GM12878 (cell line): Measurements from ENCODE around the gene SYNGR3. TPM values are rescaled to one million over a fixed set of nuclear protein-coding genes. Genes with fewer than 3 reads are reported as not detected.
A peak's percentile ranks its signal among the peaks of the same experiment; 100 is the strongest.

Source experiments
- ATAC-seq: fragments of 200-7000 bp; cut with Tn5 transposase; 3 replicates; pipeline ENCODE4 v1.9.1; 2020; ENCODE audit warnings: mild to moderate bottlenecking, moderate library complexity
- BruUV-seq: library from RNA; stranded (reverse); fragments of 400-500 nt; replicated peaks from 2 replicates; lab custom pipeline; 2021; lab: Mats Ljungman, UMichigan
- CTCF ChIA-PET: fragments of 300-600 bp; sonication (Branson Sonifier 250); formaldehyde crosslinking; extraction: SDS; loops from one replicate; lab custom pipeline; 2021; ENCODE audit warnings: inconsistent platforms; lab: Yijun Ruan, JAX
- POLR2A ChIA-PET: fragments of 350-600 bp; formaldehyde crosslinking; extraction: SDS; loops from one replicate; lab custom pipeline; 2021; ENCODE audit warnings: inconsistent platforms; lab: Charles Lee
- RAD21 ChIA-PET: fragments of 300-600 bp; sonication (Branson Sonifier 250); formaldehyde crosslinking; loops from one replicate; lab custom pipeline; 2023; ENCODE audit warnings: antibody characterized with exemption; ENCODE audit not compliant: unreplicated experiment; lab: Charles Lee
- SMC1A ChIA-PET: fragments of 300-600 bp; sonication (Branson Sonifier 250); formaldehyde crosslinking; loops from one replicate; lab custom pipeline; 2023; ENCODE audit not compliant: unreplicated experiment, uncharacterized antibody; lab: Charles Lee
- DNase-seq: peaks from one replicate; pipeline ENCODE4 v3.0.0-alpha.2; 2011; ENCODE audit warnings: low read depth, low spot score
- FAIRE-seq: peaks from 3 replicates; lab custom pipeline; 2011; peaks lifted over from hg19 to GRCh38; lab: Jason Lieb, UNC
- H2AFZ ChIP-seq: 2 replicates; pipeline ENCODE4 v1.6.0; 2011; ENCODE audit warnings: low read depth, low read length, control low read depth; ENCODE audit not compliant: control insufficient read depth
- H3K27ac ChIP-seq: 2 replicates; pipeline ENCODE4 v1.5.1; 2011; ENCODE audit warnings: control low read depth; ENCODE audit not compliant: control insufficient read depth, insufficient read depth
- H3K27me3 ChIP-seq, 2 experiments: replicated peaks in 1 of 2; 2 replicates each; pipeline versions ENCODE4 v1.6.0 to v1.6.1; 2011; ENCODE audit warnings: low read length in 1 of 2; ENCODE audit not compliant: control insufficient read depth in 2 of 2, insufficient read depth in 2 of 2
- H3K36me3 ChIP-seq, 2 experiments: 2 replicates each; pipeline ENCODE4 v1.5.1; 2011; ENCODE audit warnings: low read length in 1 of 2; ENCODE audit not compliant: control insufficient read depth in 2 of 2, insufficient read depth in 2 of 2
- H3K4me1 ChIP-seq: 2 replicates; pipeline ENCODE4 v1.6.1; 2011; ENCODE audit warnings: mild to moderate bottlenecking, low read length, moderate library complexity, mixed read lengths; ENCODE audit not compliant: control insufficient read depth, insufficient read depth
- H3K4me2 ChIP-seq: 2 replicates; pipeline ENCODE4 v1.6.0; 2011; ENCODE audit warnings: control low read depth; ENCODE audit not compliant: control insufficient read depth, insufficient read depth
- H3K4me3 ChIP-seq: fragments of 200-600 bp; sonication (generic); 2 replicates; pipeline ENCODE4 v1.5.1; 2016
- H3K79me2 ChIP-seq: 2 replicates; pipeline ENCODE4 v1.6.0; 2011; ENCODE audit warnings: low read length; ENCODE audit not compliant: control insufficient read depth, insufficient read depth
- H3K9ac ChIP-seq: 2 replicates; pipeline ENCODE4 v1.8.0; 2011; ENCODE audit warnings: low read length, control low read depth, mixed read lengths; ENCODE audit not compliant: control insufficient read depth, insufficient read depth
- H3K9me3 ChIP-seq: replicated peaks from 3 replicates; pipeline ENCODE4 v1.5.1; 2011; ENCODE audit warnings: mild to moderate bottlenecking, low read length; ENCODE audit not compliant: control insufficient read depth, insufficient read depth
- H4K20me1 ChIP-seq: 2 replicates; pipeline ENCODE4 v1.6.0; 2011; ENCODE audit not compliant: control insufficient read depth, insufficient read depth
- CBFB ChIP-seq: IDR thresholded peaks from 2 replicates; pipeline ENCODE4 v1.6.1; 2016; ENCODE audit warnings: antibody characterized with exemption, low read depth
- EGR1 ChIP-seq, 2 experiments: IDR thresholded peaks; 1 replicate in 1 of 2; 2 replicates in 1 of 2; pipeline ENCODE4 v1.6.1; 2011 to 2012; ENCODE audit warnings: low read depth in 2 of 2, low read length in 2 of 2, borderline replicate concordance in 1 of 2, mild to moderate bottlenecking in 1 of 2, moderate library complexity in 1 of 2
- WGBS: methylation state at CpG from one replicate; pipeline ENCODE4 v1.1.6; 2016; ENCODE audit warnings: low lambda C conversion rate; ENCODE audit not compliant: insufficient replicate concordance, insufficient coverage; ENCODE audit errors: missing lambda C conversion rate; 5-methylcytosine and 5-hydroxymethylcytosine counted together
- in situ Hi-C: fragments of 300-500 bp; cut with MboI; formaldehyde crosslinking; loops from 9 replicates; pipeline ENCODE4 v1.14.3; 2018; ENCODE audit warnings: mixed read lengths
- intact Hi-C: fragments of 100-400 bp; cut with micrococcal nuclease; formaldehyde crosslinking; loops from one replicate; pipeline ENCODE4 v1.14.2; 2022; ENCODE audit not compliant: unreplicated experiment
- polyA plus RNA-seq, 11 experiments: library from polyadenylated mRNA; depleted of rRNA in 4 of 11; unstranded in 6 of 11; stranded (reverse) in 5 of 11; fragments of >200 nt; fragmentation: Nextera tagmentation in 4 of 11; fragmentation: Illumina TruSeq in 1 of 11; extraction: Ambion mirVana in 4 of 11; extraction: Trizol in 1 of 11; gene quantifications; 1 replicate in 1 of 11; 2 replicates in 10 of 11; pipeline versions ENCODE4 v1.2.1 to v1.2.3, GENCODE V29; 2011 to 2016; ENCODE audit warnings: inconsistent platforms in 2 of 11, missing spikeins in 2 of 11, low read depth in 1 of 11
- total RNA-seq, 4 experiments: library from RNA; depleted of rRNA in 3 of 4; stranded (reverse); fragments of >200 nt in 3 of 4; fragmentation: Illumina TruSeq in 1 of 4; extraction: Trizol in 1 of 4; gene quantifications; 2 replicates each; pipeline versions ENCODE4 v1.2.1 to v1.2.3, GENCODE V29; 2013 to 2021
- TF ChIP-seq, protein P1 (sequence below): fragments of 450-650 bp; IDR thresholded peaks from 2 replicates; pipeline ENCODE4 v1.6.1; 2017; ENCODE audit warnings: mild to moderate bottlenecking
- TF ChIP-seq, protein P2 (sequence below): fragments of 450-650 bp; IDR thresholded peaks from 2 replicates; pipeline ENCODE4 v1.6.1; 2017; ENCODE audit warnings: mild to moderate bottlenecking, moderate library complexity

The SYNGR3 gene
- total and polyA plus RNA-seq, 10 of the 15 experiments (the other 5 are each of a cell fraction or from before 2014, with no cell fraction given) = 1.2 to 18.1 (median 6.6) TPM

DNA sequence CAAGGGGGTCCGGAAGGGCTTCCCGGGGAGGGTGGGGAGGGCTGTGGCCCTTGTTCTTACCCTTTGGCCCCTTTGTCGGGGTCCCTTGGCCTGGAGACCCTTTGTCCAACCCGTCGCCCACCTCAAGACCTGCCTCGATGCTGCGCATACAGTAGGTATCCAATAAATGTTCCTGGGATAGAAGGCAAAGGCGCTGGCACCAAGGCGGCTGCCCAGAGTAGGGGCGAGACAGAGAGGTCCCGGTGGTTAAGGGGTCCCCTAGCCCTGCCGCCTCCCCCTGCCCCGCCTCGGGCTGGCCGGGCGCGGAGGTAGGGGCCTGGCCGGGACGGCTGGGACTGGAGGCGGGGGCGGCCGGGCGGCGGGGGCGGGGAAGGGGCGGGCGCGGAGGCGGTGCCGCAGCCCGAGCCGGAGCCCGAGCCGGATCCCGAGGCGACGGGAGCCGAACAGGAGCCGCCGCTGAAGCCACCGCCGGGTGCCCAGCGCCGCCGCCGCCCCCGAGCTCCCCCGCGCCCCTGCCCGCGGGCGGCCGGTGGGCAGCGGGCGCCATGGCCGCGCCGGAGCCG lies 36.8 kb downstream of the SYNGR3 start, which contains the start of gene NHERF2:
Gene NHERF2, plus strand, starts transcription at position 442 of the 563 bp plus-strand sequence. Its CDS starts 104 bp downstream, at position 546.
- CTCF ChIA-PET = no interaction called here
- Histone ChIP-seq H3K9ac (no peak within 1 kb of the TSS), H3K36me3 (no peaks in the 10 kb centered on the region), H2AFZ (no peak within 1 kb of the TSS), H4K20me1 (peaks cover 5% of the 10 kb centered on the region; the same call in 1 of the 2 replicates), H3K4me3 (no peak within 1 kb of the TSS; the same call in 1 of the 2 replicates), H3K9me3 (no peaks in the 10 kb centered on the region), H3K4me1 (peaks cover 7% of the 10 kb centered on the region), H3K4me2 (peak within 1 kb of the TSS; percentile 9; the same call in 1 of the 2 replicates), H3K27ac (no peak within 1 kb of the TSS), H3K27me3 (peaks cover 11 to 13% of the 10 kb centered on the region in 2 experiments), H3K79me2 (no peaks in the 10 kb centered on the region)
- POLR2A ChIA-PET = no interaction called here
- intact Hi-C loops (no loop called here), in situ Hi-C loops (no loop called here)
- 26% methylated on average over 14 of the region's 59 CpGs for WGBS
- BruUV-seq = no TSS peak
- SMC1A ChIA-PET = no interaction called here
- DNase-seq (no peak), FAIRE-seq (no peak), ATAC-seq (no peak)
- TF ChIP-seq, protein P1, sequence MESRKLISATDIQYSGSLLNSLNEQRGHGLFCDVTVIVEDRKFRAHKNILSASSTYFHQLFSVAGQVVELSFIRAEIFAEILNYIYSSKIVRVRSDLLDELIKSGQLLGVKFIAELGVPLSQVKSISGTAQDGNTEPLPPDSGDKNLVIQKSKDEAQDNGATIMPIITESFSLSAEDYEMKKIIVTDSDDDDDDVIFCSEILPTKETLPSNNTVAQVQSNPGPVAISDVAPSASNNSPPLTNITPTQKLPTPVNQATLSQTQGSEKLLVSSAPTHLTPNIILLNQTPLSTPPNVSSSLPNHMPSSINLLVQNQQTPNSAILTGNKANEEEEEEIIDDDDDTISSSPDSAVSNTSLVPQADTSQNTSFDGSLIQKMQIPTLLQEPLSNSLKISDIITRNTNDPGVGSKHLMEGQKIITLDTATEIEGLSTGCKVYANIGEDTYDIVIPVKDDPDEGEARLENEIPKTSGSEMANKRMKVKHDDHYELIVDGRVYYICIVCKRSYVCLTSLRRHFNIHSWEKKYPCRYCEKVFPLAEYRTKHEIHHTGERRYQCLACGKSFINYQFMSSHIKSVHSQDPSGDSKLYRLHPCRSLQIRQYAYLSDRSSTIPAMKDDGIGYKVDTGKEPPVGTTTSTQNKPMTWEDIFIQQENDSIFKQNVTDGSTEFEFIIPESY = no peak
- TF ChIP-seq CBFB (no peak), EGR1 (IDR thresholded peaks at IDR 0.05; ENCODE audit: borderline replicate concordance in 1 of 2, low read depth in 2 of 2, low read length in 2 of 2) (0 out of 3 replicates have a peak, but pooled peaks of 1 of the 2 experiments have one; percentile 34)
- TF ChIP-seq, protein P2, sequence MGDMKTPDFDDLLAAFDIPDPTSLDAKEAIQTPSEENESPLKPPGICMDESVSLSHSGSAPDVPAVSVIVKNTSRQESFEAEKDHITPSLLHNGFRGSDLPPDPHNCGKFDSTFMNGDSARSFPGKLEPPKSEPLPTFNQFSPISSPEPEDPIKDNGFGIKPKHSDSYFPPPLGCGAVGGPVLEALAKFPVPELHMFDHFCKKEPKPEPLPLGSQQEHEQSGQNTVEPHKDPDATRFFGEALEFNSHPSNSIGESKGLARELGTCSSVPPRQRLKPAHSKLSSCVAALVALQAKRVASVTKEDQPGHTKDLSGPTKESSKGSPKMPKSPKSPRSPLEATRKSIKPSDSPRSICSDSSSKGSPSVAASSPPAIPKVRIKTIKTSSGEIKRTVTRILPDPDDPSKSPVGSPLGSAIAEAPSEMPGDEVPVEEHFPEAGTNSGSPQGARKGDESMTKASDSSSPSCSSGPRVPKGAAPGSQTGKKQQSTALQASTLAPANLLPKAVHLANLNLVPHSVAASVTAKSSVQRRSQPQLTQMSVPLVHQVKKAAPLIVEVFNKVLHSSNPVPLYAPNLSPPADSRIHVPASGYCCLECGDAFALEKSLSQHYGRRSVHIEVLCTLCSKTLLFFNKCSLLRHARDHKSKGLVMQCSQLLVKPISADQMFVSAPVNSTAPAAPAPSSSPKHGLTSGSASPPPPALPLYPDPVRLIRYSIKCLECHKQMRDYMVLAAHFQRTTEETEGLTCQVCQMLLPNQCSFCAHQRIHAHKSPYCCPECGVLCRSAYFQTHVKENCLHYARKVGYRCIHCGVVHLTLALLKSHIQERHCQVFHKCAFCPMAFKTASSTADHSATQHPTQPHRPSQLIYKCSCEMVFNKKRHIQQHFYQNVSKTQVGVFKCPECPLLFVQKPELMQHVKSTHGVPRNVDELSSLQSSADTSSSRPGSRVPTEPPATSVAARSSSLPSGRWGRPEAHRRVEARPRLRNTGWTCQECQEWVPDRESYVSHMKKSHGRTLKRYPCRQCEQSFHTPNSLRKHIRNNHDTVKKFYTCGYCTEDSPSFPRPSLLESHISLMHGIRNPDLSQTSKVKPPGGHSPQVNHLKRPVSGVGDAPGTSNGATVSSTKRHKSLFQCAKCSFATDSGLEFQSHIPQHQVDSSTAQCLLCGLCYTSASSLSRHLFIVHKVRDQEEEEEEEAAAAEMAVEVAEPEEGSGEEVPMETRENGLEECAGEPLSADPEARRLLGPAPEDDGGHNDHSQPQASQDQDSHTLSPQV = no peak
- RAD21 ChIA-PET = no interaction called here
